Uterus (tissue), 4 donors: ENCODE data around the gene IRF2BPL. TPM values are rescaled to one million over a fixed set of nuclear protein-coding genes. Genes with fewer than 3 reads are reported as not detected.

Experiments used
- DNase-seq, 2 donors: peaks; one replicate each; pipeline ENCODE4 v3.0.0-alpha.2; 2019 to 2020
- H3K27ac ChIP-seq, 2 donors: fragments of 200-600 bp; sonication (generic); 1 replicate in 1 of 2; 2 replicates in 1 of 2; pipeline ENCODE4 v1.5.1; 2016 to 2018
- H3K27me3 ChIP-seq, 2 donors: fragments of 200-600 bp; sonication (generic); one replicate each; pipeline ENCODE4 v1.5.1; 2018 to 2019; ENCODE audit warnings: control low read depth in 1 of 2
- H3K36me3 ChIP-seq, 2 donors: fragments of 200-600 bp; sonication (generic); one replicate each; pipeline ENCODE4 v1.5.1; 2019; ENCODE audit warnings: control low read depth in 1 of 2
- H3K4me1 ChIP-seq, 2 donors: fragments of 200-600 bp; sonication (generic); one replicate each; pipeline ENCODE4 v1.5.1; 2018 to 2019; ENCODE audit warnings: control low read depth in 1 of 2
- H3K4me3 ChIP-seq, 2 donors: fragments of 200-600 bp; sonication (generic); 1 replicate in 1 of 2; 2 replicates in 1 of 2; pipeline ENCODE4 v1.5.1; 2018 to 2019; ENCODE audit warnings: mild to moderate bottlenecking in 1 of 2
- H3K9me3 ChIP-seq, 2 donors: fragments of 200-600 bp; sonication (generic); one replicate each; pipeline ENCODE4 v1.5.1; 2019; ENCODE audit warnings: control low read depth in 1 of 2
- CTCF ChIP-seq, 4 experiments: fragments of 200-600 bp in 2 of 4; fragments of 450-650 bp in 2 of 4; sonication (generic) in 2 of 4; IDR thresholded peaks; one replicate each; pipeline ENCODE4 v1.5.1; 2016 to 2019; ENCODE audit warnings: antibody characterized with exemption in 4 of 4, mild to moderate bottlenecking in 2 of 4, moderate library complexity in 1 of 4
- POLR2A ChIP-seq, 2 donors: fragments of 450-650 bp; IDR thresholded peaks; one replicate each; pipeline ENCODE4 v1.6.1; 2016; ENCODE audit warnings: antibody characterized with exemption in 2 of 2, mild to moderate bottlenecking in 1 of 2, moderate library complexity in 1 of 2
- intact Hi-C: fragments of 100-400 bp; cut with DNase I; formaldehyde crosslinking; loops from one replicate; pipeline ENCODE4 v1.15.1; 2023; ENCODE audit warnings: low total_unique reads
- total RNA-seq, 4 donors: library from RNA; depleted of rRNA in 3 of 4; stranded (reverse); fragments of >200 nt in 3 of 4; gene quantifications; one replicate each; pipeline versions ENCODE4 v1.1.0 to v1.2.4, GENCODE V29; 2014 to 2023
- donor health status: DM: yes; HTN: yes; CAD: no.

Gene IRF2BPL
- total RNA-seq, 4 donors from 2014 or later, result 15.6 to 60.8 (median 36.6) TPM

GRCh38 chr14:77018785-77019184 lies 9.7 kb downstream of the IRF2BPL start:
- intact Hi-C loops, result no loop called here
- DNase-seq, result no peak
- H3K27ac ChIP-seq, result no peak overlapping the region
- TF ChIP-seq CTCF (IDR thresholded peaks at IDR 0.05) (no peak), POLR2A (IDR thresholded peaks at IDR 0.05) (no peak)
- H3K4me1 ChIP-seq, result peaks cover 0 to 8% of the 10 kb centered on the region in 2 donors
- no peak overlapping the region for H3K4me3 ChIP-seq
- no peaks in the 10 kb centered on the region for H3K27me3 ChIP-seq
- H3K36me3 ChIP-seq, result no peaks in the 10 kb centered on the region
- no peaks in the 10 kb centered on the region for H3K9me3 ChIP-seq

GRCh38 chr14:77017666-77018065 lies 10.8 kb downstream of the IRF2BPL start:
- Histone ChIP-seq H3K36me3 (no peaks in the 10 kb centered on the region), H3K4me1 (peaks cover 0 to 3% of the 10 kb centered on the region in 2 donors), H3K9me3 (no peaks in the 10 kb centered on the region), H3K4me3 (no peak overlapping the region), H3K27me3 (no peaks in the 10 kb centered on the region), H3K27ac (no peak overlapping the region)
- intact Hi-C loops, result no loop called here
- no peak for DNase-seq
- TF ChIP-seq POLR2A (IDR thresholded peaks at IDR 0.05), result no peak
- no peak for TF ChIP-seq CTCF (IDR thresholded peaks at IDR 0.05)

- Histone ChIP-seq H3K27ac (peak overlapping the region; percentile 5 to 10), H3K36me3 (no peaks in the 10 kb centered on the region), H3K27me3 (no peaks in the 10 kb centered on the region), H3K4me1 (no peaks in the 10 kb centered on the region), H3K4me3 (no peak overlapping the region), H3K9me3 (no peaks in the 10 kb centered on the region)
- intact Hi-C loops, result no loop called here
- TF ChIP-seq POLR2A (IDR thresholded peaks at IDR 0.05), result no peak
- no peak for TF ChIP-seq CTCF (IDR thresholded peaks at IDR 0.05)
- DNase-seq, result no peak
These were observed 13.8 kb downstream of the IRF2BPL start for GRCh38 chr14:77014734-77015133.

GRCh38 chr14:77014004-77014604 lies 14.4 kb downstream of the IRF2BPL start:
- intact Hi-C loops, result no loop called here
- peak; percentile 61 to 67 for DNase-seq

More at GRCh38 chr14:77014004-77014604, 14.4 kb downstream of the IRF2BPL start:
- Histone ChIP-seq H3K27me3 (no peaks in the 10 kb centered on the region), H3K9me3 (no peaks in the 10 kb centered on the region), H3K4me1 (no peaks in the 10 kb centered on the region), H3K36me3 (no peaks in the 10 kb centered on the region), H3K27ac (peak overlapping the region; percentile 5 to 10), H3K4me3 (no peak overlapping the region)
- no peak for TF ChIP-seq CTCF (IDR thresholded peaks at IDR 0.05)
- TF ChIP-seq POLR2A (IDR thresholded peaks at IDR 0.05), result no peak
